ENCODE data around the gene STK17B.

The STK17B gene

GRCh38 chr2:196171248-196171871, at the start of gene STK17B:
Gene STK17B, minus strand, starts transcription at chr2:196171578. Its CDS starts 8,195 bp downstream, at chr2:196163383.
- DNase-seq (ENCODE audit: low read depth) = peak; percentile 99
- peak within 1 kb of the TSS; percentile 74 for H3K4me3 ChIP-seq (ENCODE audit: low read depth, low read length)
- peak; percentile 77 for TF ChIP-seq MAX (IDR thresholded peaks at IDR 0.05; ENCODE audit: low read depth, low read length)
- TF ChIP-seq, protein P1, sequence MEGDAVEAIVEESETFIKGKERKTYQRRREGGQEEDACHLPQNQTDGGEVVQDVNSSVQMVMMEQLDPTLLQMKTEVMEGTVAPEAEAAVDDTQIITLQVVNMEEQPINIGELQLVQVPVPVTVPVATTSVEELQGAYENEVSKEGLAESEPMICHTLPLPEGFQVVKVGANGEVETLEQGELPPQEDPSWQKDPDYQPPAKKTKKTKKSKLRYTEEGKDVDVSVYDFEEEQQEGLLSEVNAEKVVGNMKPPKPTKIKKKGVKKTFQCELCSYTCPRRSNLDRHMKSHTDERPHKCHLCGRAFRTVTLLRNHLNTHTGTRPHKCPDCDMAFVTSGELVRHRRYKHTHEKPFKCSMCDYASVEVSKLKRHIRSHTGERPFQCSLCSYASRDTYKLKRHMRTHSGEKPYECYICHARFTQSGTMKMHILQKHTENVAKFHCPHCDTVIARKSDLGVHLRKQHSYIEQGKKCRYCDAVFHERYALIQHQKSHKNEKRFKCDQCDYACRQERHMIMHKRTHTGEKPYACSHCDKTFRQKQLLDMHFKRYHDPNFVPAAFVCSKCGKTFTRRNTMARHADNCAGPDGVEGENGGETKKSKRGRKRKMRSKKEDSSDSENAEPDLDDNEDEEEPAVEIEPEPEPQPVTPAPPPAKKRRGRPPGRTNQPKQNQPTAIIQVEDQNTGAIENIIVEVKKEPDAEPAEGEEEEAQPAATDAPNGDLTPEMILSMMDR (IDR thresholded peaks at IDR 0.05; ENCODE audit: low read depth, low read length) = no peak
- TF ChIP-seq POLR2A (IDR thresholded peaks at IDR 0.05; ENCODE audit: extremely low read depth, insufficient read length) = peak; percentile 99
- peak; percentile 55 for TF ChIP-seq MYC (IDR thresholded peaks at IDR 0.05; ENCODE audit: low read depth, low read length)

DNA sequence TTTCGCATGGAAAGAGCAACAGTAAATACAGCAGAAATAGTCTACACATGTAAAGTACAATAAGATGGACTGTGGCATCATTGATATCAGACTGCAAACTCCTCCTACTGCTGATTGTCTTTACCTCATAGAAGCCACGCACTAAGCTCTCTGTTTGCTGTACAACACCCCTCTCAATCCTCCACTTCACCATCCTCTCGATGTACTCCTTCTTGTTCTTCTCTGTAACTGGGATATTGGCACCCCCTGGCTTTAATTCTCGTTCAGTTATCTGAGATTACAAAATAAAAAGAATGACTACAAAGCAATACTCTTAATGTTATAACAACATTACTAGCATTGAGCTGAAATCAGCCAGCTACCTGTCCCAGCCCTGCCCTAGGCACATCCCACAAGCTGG, 49.3 kb upstream of the STK17B start:
- H3K4me3 ChIP-seq (ENCODE audit: low read depth, low read length) = no peak overlapping the region
- TF ChIP-seq POLR2A (IDR thresholded peaks at IDR 0.05; ENCODE audit: extremely low read depth, insufficient read length) (no peak), MAX (IDR thresholded peaks at IDR 0.05; ENCODE audit: low read depth, low read length) (no peak), MYC (IDR thresholded peaks at IDR 0.05; ENCODE audit: low read depth, low read length) (no peak)
- no peak for DNase-seq (ENCODE audit: low read depth)

DNA sequence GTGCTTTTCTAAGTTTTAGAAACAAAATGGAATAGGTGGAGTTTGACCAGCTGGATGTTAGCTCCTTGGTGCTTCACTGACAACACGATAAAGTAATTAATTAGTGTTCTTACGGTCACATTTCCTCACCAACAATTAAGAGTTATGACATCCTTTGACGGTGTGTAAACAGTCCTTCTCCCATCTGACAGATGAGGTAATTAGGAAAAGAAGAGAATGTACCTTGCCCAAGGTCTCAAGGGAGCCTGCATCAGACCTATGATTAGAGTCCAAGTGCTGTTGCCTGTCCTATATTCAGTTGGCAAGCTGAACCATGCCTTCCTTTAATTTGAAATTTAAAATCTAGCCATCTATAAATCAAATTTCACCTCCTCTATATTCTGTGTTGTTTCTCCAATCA, 48.3 kb upstream of the STK17B start:
- TF ChIP-seq, protein P1 (IDR thresholded peaks at IDR 0.05; ENCODE audit: low read depth, low read length) = no peak
- TF ChIP-seq POLR2A (IDR thresholded peaks at IDR 0.05; ENCODE audit: extremely low read depth, insufficient read length) = no peak
- TF ChIP-seq MYC (IDR thresholded peaks at IDR 0.05; ENCODE audit: low read depth, low read length) = no peak

GRCh38 chr2:196218106-196218505, 46.7 kb upstream of the STK17B start:
- no peak for DNase-seq (ENCODE audit: low read depth)
- H3K4me3 ChIP-seq (ENCODE audit: low read depth, low read length) = no peak overlapping the region
- no peak for TF ChIP-seq MAX (IDR thresholded peaks at IDR 0.05; ENCODE audit: low read depth, low read length)
- TF ChIP-seq, protein P1 (IDR thresholded peaks at IDR 0.05; ENCODE audit: low read depth, low read length) = no peak
- no peak for TF ChIP-seq POLR2A (IDR thresholded peaks at IDR 0.05; ENCODE audit: extremely low read depth, insufficient read length)
- no peak for TF ChIP-seq MYC (IDR thresholded peaks at IDR 0.05; ENCODE audit: low read depth, low read length)

More for the DNA sequence above, 48.3 kb upstream of the STK17B start:
- no peak for DNase-seq (ENCODE audit: low read depth)
- no peak overlapping the region for H3K4me3 ChIP-seq (ENCODE audit: low read depth, low read length)

DNA sequence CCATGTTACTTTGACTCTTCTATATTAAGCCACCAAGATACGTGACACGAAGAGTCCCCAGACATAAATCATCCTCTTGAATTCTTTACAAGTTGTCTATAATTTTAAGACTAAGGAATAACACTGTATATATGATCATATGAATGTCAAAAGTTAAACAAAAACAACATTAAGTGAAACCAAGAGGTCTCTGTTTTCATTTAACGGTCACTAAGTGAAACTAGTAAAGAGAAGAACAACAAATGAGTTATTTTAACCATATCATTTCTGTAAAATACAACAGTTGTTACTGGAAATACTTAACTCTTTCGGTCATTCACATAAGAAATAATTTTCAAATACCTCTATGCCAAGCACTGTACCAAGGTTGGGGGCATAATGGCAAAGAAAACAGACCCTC, 45.7 kb upstream of the STK17B start:
- TF ChIP-seq POLR2A (IDR thresholded peaks at IDR 0.05; ENCODE audit: extremely low read depth, insufficient read length) = no peak
- TF ChIP-seq, protein P1 (IDR thresholded peaks at IDR 0.05; ENCODE audit: low read depth, low read length) = no peak
- no peak for TF ChIP-seq MAX (IDR thresholded peaks at IDR 0.05; ENCODE audit: low read depth, low read length)
- TF ChIP-seq MYC (IDR thresholded peaks at IDR 0.05; ENCODE audit: low read depth, low read length) = no peak
- no peak overlapping the region for H3K4me3 ChIP-seq (ENCODE audit: low read depth, low read length)
- no peak for DNase-seq (ENCODE audit: low read depth)

- TF ChIP-seq MYC (IDR thresholded peaks at IDR 0.05; ENCODE audit: low read depth, low read length) (no peak), MAX (IDR thresholded peaks at IDR 0.05; ENCODE audit: low read depth, low read length) (no peak), POLR2A (IDR thresholded peaks at IDR 0.05; ENCODE audit: extremely low read depth, insufficient read length) (no peak)
- TF ChIP-seq, protein P1 (IDR thresholded peaks at IDR 0.05; ENCODE audit: low read depth, low read length) = no peak
- no peak overlapping the region for H3K4me3 ChIP-seq (ENCODE audit: low read depth, low read length)
- DNase-seq (ENCODE audit: low read depth) = no peak
Measured at GRCh38 chr2:196215376-196215775, 44.0 kb upstream of the STK17B start.

Data from NB4 (cell line).